Measurements from ENCODE around the gene GPR146. TPM values are rescaled to one million over a fixed set of nuclear protein-coding genes. Genes with fewer than 3 reads are reported as not detected.

The GPR146 gene
- total and polyA plus RNA-seq, 2 of the 8 experiments (the other 6 are each of a cell fraction or from before 2014, with no cell fraction given) = 1.8 to 2.7 TPM

DNA sequence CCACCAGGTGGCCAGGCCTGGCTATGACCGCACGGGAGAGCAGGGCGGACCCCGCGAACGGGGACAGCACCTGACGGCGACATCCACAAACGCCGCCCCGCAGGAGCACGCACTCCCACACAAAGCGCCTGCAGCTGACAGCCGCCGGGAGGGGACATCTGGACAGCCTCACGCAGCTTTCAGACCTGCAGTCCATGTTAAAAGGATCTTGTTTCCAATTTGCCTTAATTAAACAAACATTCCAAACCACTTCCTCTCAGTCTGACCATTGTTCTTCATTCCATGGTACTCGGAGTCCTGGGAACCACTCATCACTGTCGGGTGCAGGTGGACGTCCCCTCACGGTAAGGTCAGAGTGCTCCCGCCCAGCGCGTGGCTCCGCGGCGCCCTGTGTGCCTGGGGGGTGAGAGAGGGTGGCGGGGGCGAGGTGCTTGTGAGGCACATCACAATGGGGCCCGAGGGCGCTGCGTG is 37.6 kb downstream of the GPR146 start:
- H4K91ac ChIP-seq (replicated peaks; ENCODE audit: insufficient read length, low read length) = no peak overlapping the region
- peaks cover 3 to 15% of the 10 kb centered on the region in 2 experiments for H4K20me1 ChIP-seq (replicated peaks in 1 of 2; ENCODE audit: control insufficient read depth in 1 of 2, insufficient read depth in 2 of 2, low read length in 2 of 2)
- DNase-seq (ENCODE audit: low read depth in 1 of 2, low spot score in 2 of 2) (no peak), FAIRE-seq (no peak)
- H2AFZ ChIP-seq (ENCODE audit: low read length) = no peak overlapping the region
- no peak overlapping the region for H4K8ac ChIP-seq (ENCODE audit: extremely low read depth, insufficient read depth, low read length)
- no peak overlapping the region for H2BK120ac ChIP-seq (replicated peaks; ENCODE audit: low read depth, low read length)
- H2BK20ac ChIP-seq (ENCODE audit: low read length) = no peak overlapping the region
- H3K4me2 ChIP-seq (ENCODE audit: insufficient read depth in 1 of 2, low read depth in 2 of 2, low read length in 2 of 2) = no peak overlapping the region
- H3K27ac ChIP-seq (ENCODE audit: low read depth, low read length) = no peak overlapping the region
- H3K18ac ChIP-seq (ENCODE audit: extremely low read depth, low read length) = no peak overlapping the region
- H3K4ac ChIP-seq (replicated peaks; ENCODE audit: insufficient read length, low read depth, low read length) = no peak overlapping the region
- no peak overlapping the region for H2AK5ac ChIP-seq (ENCODE audit: low read depth, low read length)
- H3K4me1 ChIP-seq (replicated peaks in 1 of 4; ENCODE audit: control insufficient read depth in 3 of 4, insufficient read depth in 4 of 4, low read length in 3 of 4) = peaks cover 0 to 3% (median 1%) of the 10 kb centered on the region in 4 experiments; a peak in 5 of 7 replicates
- H3K4me3 ChIP-seq (ENCODE audit: extremely low read depth in 1 of 4, insufficient read depth in 2 of 4, low read depth in 3 of 4, low read length in 4 of 4) = no peak overlapping the region
- ChIA-PET CTCF (ENCODE audit: partially characterized antibody) (interaction anchor here (0.7 to 12.1 kb wide), 7 partner anchors 10 to 107 kb away, joined by 3 to 83 read pairs (median 3); partner anchors contain the start of gene COX19), POLR2A (ENCODE audit: partially characterized antibody) (no interaction called here)
- H2BK15ac ChIP-seq (ENCODE audit: low read length) = no peak overlapping the region
- H3K23ac ChIP-seq (ENCODE audit: insufficient read length) = no peak overlapping the region
- H3K9me3 ChIP-seq (ENCODE audit: insufficient read depth in 2 of 2, low read depth in 1 of 2, low read length in 1 of 2) = no peaks in the 10 kb centered on the region
- no peaks in the 10 kb centered on the region for H3K27me3 ChIP-seq (replicated peaks in 1 of 4; ENCODE audit: control insufficient read depth in 3 of 4, extremely low read depth in 1 of 4, insufficient read depth in 3 of 4, low read length in 3 of 4)
- H3K9ac ChIP-seq (replicated peaks in 1 of 4; ENCODE audit: extremely low read depth in 1 of 4, low read depth in 3 of 4, low read length in 3 of 4) = no peak overlapping the region
- H3K23me2 ChIP-seq (ENCODE audit: low read depth, low read length) = no peaks in the 10 kb centered on the region
- H2BK12ac ChIP-seq (ENCODE audit: low read depth, low read length) = no peak overlapping the region
- no peak overlapping the region for H3K56ac ChIP-seq (replicated peaks; ENCODE audit: insufficient read length, low read depth, low read length)
- H3K36me3 ChIP-seq (ENCODE audit: control insufficient read depth in 2 of 4, insufficient read depth in 4 of 4, low read length in 3 of 4) = no peaks in the 10 kb centered on the region
- WGBS, 2 experiments (ENCODE audit: extremely low coverage in 1 of 2, insufficient coverage in 1 of 2, insufficient read length in 1 of 2, insufficient replicate concordance in 2 of 2, low coverage in 1 of 2, low lambda C conversion rate in 2 of 2, missing lambda C conversion rate in 1 of 2) = 91% methylated on average over 26 of the region's 31 CpGs; no CpG with 5 or more reads in 1 of the 2 experiments
- no peak overlapping the region for H2BK5ac ChIP-seq (ENCODE audit: low read depth, low read length)
- H3K14ac ChIP-seq (ENCODE audit: insufficient read length) = no peak overlapping the region
- H3K79me1 ChIP-seq (ENCODE audit: low read depth, low read length) = peaks cover 6% of the 10 kb centered on the region; the same call in 1 of the 2 replicates
- no peak overlapping the region for H4K5ac ChIP-seq (ENCODE audit: insufficient read length, low read depth, low read length)
- H3K79me2 ChIP-seq (ENCODE audit: control insufficient read depth in 1 of 2, insufficient read depth in 2 of 2, low read length in 2 of 2) = no peaks in the 10 kb centered on the region; a peak in 1 of 4 replicates
- TF ChIP-seq ZNF274 (IDR thresholded peaks at IDR 0.05; ENCODE audit: borderline replicate concordance, extremely low read depth, low read length) (no peak), BACH1 (IDR thresholded peaks at IDR 0.05; ENCODE audit: low read length) (no peak), JUN (IDR thresholded peaks at IDR 0.05; ENCODE audit: low read depth, low read length) (no peak), CBX8 (IDR thresholded peaks at IDR 0.05; ENCODE audit: borderline replicate concordance, low read depth, low read length) (no peak), CEBPB (IDR thresholded peaks at IDR 0.05; ENCODE audit: low read depth, low read length) (no peak), TAF7 (optimal IDR thresholded peaks at IDR 0.05; ENCODE audit: borderline replicate concordance, low read depth, low read length) (no peak), ASH2L (IDR thresholded peaks at IDR 0.05; ENCODE audit: low read length) (no peak), POLR2A (IDR thresholded peaks at IDR 0.05; ENCODE audit: control extremely low read depth in 1 of 2, low read depth in 2 of 2, low read length in 2 of 2) (no peak)
- TF ChIP-seq, protein P1, sequence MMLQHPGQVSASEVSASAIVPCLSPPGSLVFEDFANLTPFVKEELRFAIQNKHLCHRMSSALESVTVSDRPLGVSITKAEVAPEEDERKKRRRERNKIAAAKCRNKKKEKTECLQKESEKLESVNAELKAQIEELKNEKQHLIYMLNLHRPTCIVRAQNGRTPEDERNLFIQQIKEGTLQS (IDR thresholded peaks at IDR 0.05; ENCODE audit: insufficient read depth, low read depth, low read length) = no peak

Data from H1 (cell line).